ENCODE measurements around the gene BMP4. TPM values are rescaled to one million over a fixed set of nuclear protein-coding genes. Genes with fewer than 3 reads are reported as not detected.
"Not testable (repeated sequence)": the region's sequence is repeated elsewhere in the genome, so short reads cannot be mapped to it uniquely, and the experiment has no call there.

The BMP4 gene
- total RNA-seq: under 1 TPM; 0.11 to 0.30 (median 0.27) TPM

- Mint-ChIP-seq H3K4me3 (peak within 1 kb of the TSS; percentile 49), H3K9me3 (no peaks in the 10 kb centered on the region), H3K4me1 (ENCODE audit: low read depth) (peaks cover 40% of the 10 kb centered on the region), H3K27me3 (ENCODE audit: low read depth) (peaks cover 68% of the 10 kb centered on the region), H3K36me3 (ENCODE audit: insufficient read depth) (no peaks in the 10 kb centered on the region)
- DNase-seq: no peak
- peak; percentile 11 to 32 for ATAC-seq
Measured at GRCh38 chr14:53956427-53957201, at the start of gene BMP4. BMP4 (minus strand) TSS chr14:53956825; CDS start chr14:53952222, 4,603 bp downstream.

GRCh38 chr14:54003064-54003463 is 46.4 kb upstream of the BMP4 start:
- Mint-ChIP-seq H3K27me3 (ENCODE audit: low read depth) (no peaks in the 10 kb centered on the region), H3K4me3 (no peak overlapping the region), H3K36me3 (ENCODE audit: insufficient read depth) (no peaks in the 10 kb centered on the region), H3K4me1 (ENCODE audit: low read depth) (no peaks in the 10 kb centered on the region), H3K9me3 (peaks cover 9% of the 10 kb centered on the region)
- no peak for DNase-seq
- no peak for ATAC-seq

GRCh38 chr14:54002653-54003052 is 46.0 kb upstream of the BMP4 start:
- peaks cover 9% of the 10 kb centered on the region for H3K9me3 Mint-ChIP-seq
- H3K4me3 Mint-ChIP-seq: no peak overlapping the region
- H3K4me1 Mint-ChIP-seq (ENCODE audit: low read depth): no peaks in the 10 kb centered on the region
- no peak for DNase-seq
- no peaks in the 10 kb centered on the region for H3K36me3 Mint-ChIP-seq (ENCODE audit: insufficient read depth)
- no peaks in the 10 kb centered on the region for H3K27me3 Mint-ChIP-seq (ENCODE audit: low read depth)
- no peak for ATAC-seq

- ATAC-seq: no peak
Measured at GRCh38 chr14:54001189-54001878, 44.7 kb upstream of the BMP4 start.

GRCh38 chr14:54000341-54000811 is 43.8 kb upstream of the BMP4 start:
- Mint-ChIP-seq H3K9me3 (no peaks in the 10 kb centered on the region), H3K4me3 (no peak overlapping the region), H3K4me1 (ENCODE audit: low read depth) (no peaks in the 10 kb centered on the region), H3K27me3 (ENCODE audit: low read depth) (no peaks in the 10 kb centered on the region), H3K36me3 (ENCODE audit: insufficient read depth) (no peaks in the 10 kb centered on the region)
- DNase-seq (no peak), ATAC-seq (no peak)

More at GRCh38 chr14:54001189-54001878, 44.7 kb upstream of the BMP4 start:
- H3K27me3 Mint-ChIP-seq (ENCODE audit: low read depth): no peaks in the 10 kb centered on the region
- H3K36me3 Mint-ChIP-seq (ENCODE audit: insufficient read depth): no peaks in the 10 kb centered on the region
- peaks cover 4% of the 10 kb centered on the region for H3K9me3 Mint-ChIP-seq
- no peak overlapping the region for H3K4me3 Mint-ChIP-seq
- no peaks in the 10 kb centered on the region for H3K4me1 Mint-ChIP-seq (ENCODE audit: low read depth)
- DNase-seq: no peak

- no peak for DNase-seq
- Mint-ChIP-seq H3K27me3 (ENCODE audit: low read depth) (no peaks in the 10 kb centered on the region), H3K36me3 (ENCODE audit: insufficient read depth) (no peaks in the 10 kb centered on the region), H3K4me1 (ENCODE audit: low read depth) (no peaks in the 10 kb centered on the region), H3K4me3 (no peak overlapping the region), H3K9me3 (no peaks in the 10 kb centered on the region)
- no peak for ATAC-seq
Measured at GRCh38 chr14:53999061-53999488, 42.5 kb upstream of the BMP4 start.

- H3K27me3 Mint-ChIP-seq (ENCODE audit: low read depth): no peaks in the 10 kb centered on the region
- DNase-seq (no peak), ATAC-seq (no peak)
- H3K4me3 Mint-ChIP-seq: no peak overlapping the region
- no peaks in the 10 kb centered on the region for H3K4me1 Mint-ChIP-seq (ENCODE audit: low read depth)
- no peaks in the 10 kb centered on the region for H3K36me3 Mint-ChIP-seq (ENCODE audit: insufficient read depth)
- no peaks in the 10 kb centered on the region for H3K9me3 Mint-ChIP-seq
Measured at GRCh38 chr14:53996041-53996440, 39.4 kb upstream of the BMP4 start.

- no peaks in the 10 kb centered on the region for H3K4me1 Mint-ChIP-seq (ENCODE audit: low read depth)
- ATAC-seq: no peak
- H3K9me3 Mint-ChIP-seq: no peaks in the 10 kb centered on the region
- H3K27me3 Mint-ChIP-seq (ENCODE audit: low read depth): peaks cover 3% of the 10 kb centered on the region
- H3K4me3 Mint-ChIP-seq: no peak overlapping the region
- no peak for DNase-seq
- H3K36me3 Mint-ChIP-seq (ENCODE audit: insufficient read depth): no peaks in the 10 kb centered on the region
Measured at GRCh38 chr14:53993920-53994607, 37.4 kb upstream of the BMP4 start.

GRCh38 chr14:53990978-53991377 is 34.4 kb upstream of the BMP4 start:
- DNase-seq (no peak), ATAC-seq (no peak)
- no peaks in the 10 kb centered on the region for H3K4me1 Mint-ChIP-seq (ENCODE audit: low read depth)

GRCh38 chr14:53986718-53987117 is 30.1 kb upstream of the BMP4 start:
- not testable (repeated sequence) for H3K4me1 Mint-ChIP-seq (ENCODE audit: low read depth); DNase-seq; ATAC-seq; H3K36me3 Mint-ChIP-seq (ENCODE audit: insufficient read depth); H3K4me3 Mint-ChIP-seq; H3K27me3 Mint-ChIP-seq (ENCODE audit: low read depth)
- H3K9me3 Mint-ChIP-seq: peaks cover 17% of the 10 kb centered on the region

More at GRCh38 chr14:53990978-53991377, 34.4 kb upstream of the BMP4 start:
- peaks cover 3% of the 10 kb centered on the region for H3K27me3 Mint-ChIP-seq (ENCODE audit: low read depth)
- H3K4me3 Mint-ChIP-seq: no peak overlapping the region
- H3K9me3 Mint-ChIP-seq: peaks cover 7% of the 10 kb centered on the region
- no peaks in the 10 kb centered on the region for H3K36me3 Mint-ChIP-seq (ENCODE audit: insufficient read depth)

- H3K4me1 Mint-ChIP-seq (ENCODE audit: low read depth); H3K4me3 Mint-ChIP-seq; H3K36me3 Mint-ChIP-seq (ENCODE audit: insufficient read depth); ATAC-seq; DNase-seq; H3K27me3 Mint-ChIP-seq (ENCODE audit: low read depth): not testable (repeated sequence)
- H3K9me3 Mint-ChIP-seq: peaks cover 17% of the 10 kb centered on the region
Measured at GRCh38 chr14:53984958-53985357, 28.3 kb upstream of the BMP4 start.

GRCh38 chr14:53983112-53983511 is 26.5 kb upstream of the BMP4 start:
- DNase-seq (no peak), ATAC-seq (no peak)
- no peak overlapping the region for H3K4me3 Mint-ChIP-seq
- H3K27me3 Mint-ChIP-seq (ENCODE audit: low read depth): no peaks in the 10 kb centered on the region
- H3K4me1 Mint-ChIP-seq (ENCODE audit: low read depth): no peaks in the 10 kb centered on the region
- H3K36me3 Mint-ChIP-seq (ENCODE audit: insufficient read depth): no peaks in the 10 kb centered on the region
- H3K9me3 Mint-ChIP-seq: peaks cover 17% of the 10 kb centered on the region

- no peak for ATAC-seq
- H3K36me3 Mint-ChIP-seq (ENCODE audit: insufficient read depth): no peaks in the 10 kb centered on the region
Measured at GRCh38 chr14:53982546-53982945, 25.9 kb upstream of the BMP4 start.

More at GRCh38 chr14:53982546-53982945, 25.9 kb upstream of the BMP4 start:
- no peak for DNase-seq
- Mint-ChIP-seq H3K27me3 (ENCODE audit: low read depth) (no peaks in the 10 kb centered on the region), H3K4me3 (no peak overlapping the region), H3K9me3 (peaks cover 17% of the 10 kb centered on the region), H3K4me1 (ENCODE audit: low read depth) (no peaks in the 10 kb centered on the region)

All from activated T-cell treated with anti-CD3 and anti-CD28 coated beads, Interleukin-2, amount 50 U/mL, for 4 hours (primary cell).